Urinary bladder (tissue), 4 donors: ENCODE data around the gene ACTC1. TPM values are rescaled to one million over a fixed set of nuclear protein-coding genes. Genes with fewer than 3 reads are reported as not detected.
"Not testable (repeated sequence)": the region's sequence is repeated elsewhere in the genome, so short reads cannot be mapped to it uniquely, and the experiment has no call there.

Experiments
- DNase-seq: peaks from one replicate; pipeline ENCODE4 v3.0.0-alpha.2; 2015; ENCODE audit errors: extremely low spot score
- H3K27ac ChIP-seq: one replicate; pipeline ENCODE4 v1.5.1; 2013; ENCODE audit warnings: low read depth, mild to moderate bottlenecking, moderate library complexity
- H3K36me3 ChIP-seq: one replicate; pipeline ENCODE4 v1.6.1; 2013; ENCODE audit warnings: mild to moderate bottlenecking, moderate library complexity; ENCODE audit not compliant: insufficient read depth
- H3K4me1 ChIP-seq: one replicate; pipeline ENCODE4 v1.6.1; 2013; ENCODE audit warnings: mild to moderate bottlenecking, moderate library complexity; ENCODE audit not compliant: insufficient read depth
- H3K4me3 ChIP-seq: one replicate; pipeline ENCODE4 v1.5.1; 2013; ENCODE audit warnings: low read depth, low read length
- WGBS: extraction: QIAGEN DNeasy Blood & Tissue Kit; methylation state at CpG from one replicate; pipeline ENCODE4 v1.1.7; 2013; 5-methylcytosine and 5-hydroxymethylcytosine counted together
- polyA plus RNA-seq: library from polyadenylated mRNA; stranded (reverse); fragments of 200-250 nt; gene quantifications from one replicate; pipeline ENCODE4 v1.2.3, GENCODE V29; 2013
- total RNA-seq: library from RNA; depleted of rRNA; stranded (reverse); fragments of >200 nt; gene quantifications from one replicate; pipeline ENCODE4 v1.2.3, GENCODE V29; 2014
- donor health status: healthy with polysubstance abuse.
- donor health status: healthy.

ACTC1 gene
- total and polyA plus RNA-seq, 2 donors: 187 to 1,546 TPM

GRCh38 chr15:34810443-34811129 is 15.2 kb upstream of the ACTC1 start:
- no peaks in the 10 kb centered on the region for H3K4me1 ChIP-seq
- H3K36me3 ChIP-seq: no peaks in the 10 kb centered on the region
- no peak for DNase-seq
- WGBS: 80% methylated on average over 5 of the region's 5 CpGs
- no peak overlapping the region for H3K27ac ChIP-seq
- no peak overlapping the region for H3K4me3 ChIP-seq

GRCh38 chr15:34809186-34809585 is 13.8 kb upstream of the ACTC1 start:
- Histone ChIP-seq H3K4me3 (no peak overlapping the region), H3K27ac (no peak overlapping the region), H3K36me3 (no peaks in the 10 kb centered on the region), H3K4me1 (no peaks in the 10 kb centered on the region)
- DNase-seq: no peak
- WGBS: 77% methylated on average over 3 of the region's 3 CpGs

- H3K4me3 ChIP-seq: no peak overlapping the region
- no peaks in the 10 kb centered on the region for H3K36me3 ChIP-seq
- H3K4me1 ChIP-seq: no peaks in the 10 kb centered on the region
- H3K27ac ChIP-seq: no peak overlapping the region
- no peak for DNase-seq
- 92% methylated on average over 3 of the region's 3 CpGs for WGBS
Observed at GRCh38 chr15:34808016-34808415, 12.7 kb upstream of the ACTC1 start.

DNA sequence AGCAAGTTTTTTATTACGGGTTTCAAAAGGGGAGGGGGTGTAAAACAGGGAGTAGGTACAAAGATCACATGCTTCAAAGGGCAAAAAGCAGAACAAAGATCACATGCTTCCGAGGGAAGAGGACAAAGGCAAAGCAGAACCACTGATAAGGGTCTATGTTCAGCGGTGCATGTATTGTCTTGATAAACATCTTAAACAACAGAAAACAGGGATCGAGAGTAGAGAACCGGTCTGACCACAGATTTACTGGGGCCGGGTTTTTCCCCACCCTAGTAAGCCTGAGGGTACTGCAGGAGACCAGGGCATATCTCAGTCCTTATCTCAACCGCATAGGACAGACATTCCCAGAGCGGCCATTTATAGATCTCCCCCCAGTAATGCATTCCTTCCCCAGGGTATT is 11.9 kb upstream of the ACTC1 start:
- 89% methylated on average over 8 of the region's 8 CpGs for WGBS
- DNase-seq, H3K27ac ChIP-seq, H3K4me3 ChIP-seq, H3K36me3 ChIP-seq, H3K4me1 ChIP-seq: not testable (repeated sequence)

- Histone ChIP-seq H3K4me1 (no peaks in the 10 kb centered on the region), H3K36me3 (no peaks in the 10 kb centered on the region), H3K4me3 (no peak overlapping the region), H3K27ac (no peak overlapping the region)
- WGBS: 61% methylated on average over 3 of the region's 3 CpGs
- DNase-seq: no peak
Observed at GRCh38 chr15:34804776-34805175, 9.4 kb upstream of the ACTC1 start.

DNA sequence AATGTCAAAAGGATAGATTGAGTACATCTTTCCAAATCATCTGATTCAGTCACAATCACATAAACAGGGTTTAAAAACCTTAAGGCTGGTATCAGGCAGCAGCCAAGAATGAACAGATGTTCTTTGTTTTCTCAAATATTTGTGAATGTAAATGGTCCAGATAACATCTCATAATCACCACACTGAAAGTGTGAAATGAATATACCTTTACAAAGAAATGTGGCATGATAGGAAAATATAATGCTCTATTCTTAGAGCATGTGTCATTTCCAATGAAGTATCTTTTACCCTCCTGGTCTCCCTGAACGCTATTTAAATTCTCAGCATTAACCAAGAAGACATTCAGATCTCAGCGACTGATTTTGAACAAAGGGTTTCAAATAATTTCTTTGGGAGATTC is 8.8 kb upstream of the ACTC1 start:
- no peak overlapping the region for H3K27ac ChIP-seq
- H3K4me3 ChIP-seq: no peak overlapping the region
- no peaks in the 10 kb centered on the region for H3K36me3 ChIP-seq
- H3K4me1 ChIP-seq: no peaks in the 10 kb centered on the region
- WGBS: 59% methylated on average over 2 of the region's 2 CpGs
- DNase-seq: no peak

GRCh38 chr15:34802803-34803750 is 7.7 kb upstream of the ACTC1 start:
- Histone ChIP-seq H3K4me3 (no peak overlapping the region), H3K36me3 (no peaks in the 10 kb centered on the region), H3K27ac (no peak overlapping the region), H3K4me1 (no peaks in the 10 kb centered on the region)
- 74% methylated on average over 7 of the region's 7 CpGs for WGBS
- DNase-seq: no peak

- no peak for DNase-seq
- no peak overlapping the region for H3K4me3 ChIP-seq
- no peaks in the 10 kb centered on the region for H3K36me3 ChIP-seq
- H3K4me1 ChIP-seq: no peaks in the 10 kb centered on the region
- H3K27ac ChIP-seq: no peak overlapping the region
- 86% methylated on average over 1 of the region's 1 CpG for WGBS
Observed at GRCh38 chr15:34802371-34802770, 7.0 kb upstream of the ACTC1 start.

- no peak overlapping the region for H3K4me3 ChIP-seq
- peaks cover 3% of the 10 kb centered on the region for H3K4me1 ChIP-seq
- H3K36me3 ChIP-seq: no peaks in the 10 kb centered on the region
- H3K27ac ChIP-seq: no peak overlapping the region
- 21% methylated on average over 16 of the region's 16 CpGs for WGBS
- no peak for DNase-seq
Observed at GRCh38 chr15:34799149-34800101, 4.1 kb upstream of the ACTC1 start.

DNA sequence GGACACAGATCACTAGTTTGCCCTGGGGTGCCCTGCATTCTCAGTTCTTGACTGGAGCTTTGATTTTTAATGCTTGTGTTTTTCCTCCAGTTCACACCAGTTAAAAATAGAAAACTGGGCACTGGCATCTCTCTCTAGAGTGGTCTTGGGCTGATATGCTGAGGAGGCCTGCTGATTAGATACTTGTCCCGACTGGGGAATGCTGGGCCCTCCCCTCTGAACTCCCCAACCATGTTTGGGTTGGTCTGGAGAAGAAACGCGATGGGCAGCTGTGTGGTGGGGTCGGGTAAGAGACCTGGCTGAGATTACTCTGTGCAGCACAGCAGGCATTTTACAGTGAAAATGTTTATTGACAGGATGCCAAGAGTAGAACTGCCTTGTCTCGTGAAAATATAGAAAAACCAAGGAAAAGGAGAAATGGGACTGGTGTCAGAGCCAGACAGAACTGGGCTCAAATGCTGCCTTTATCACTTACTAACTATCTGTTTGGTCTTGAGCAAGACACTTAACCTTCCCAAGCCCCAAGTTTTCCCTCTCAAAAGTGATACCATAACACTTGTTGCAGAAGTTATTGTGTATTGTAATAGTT is 1.6 kb upstream of the ACTC1 start:
- DNase-seq: no peak
- Histone ChIP-seq H3K4me3 (no peak overlapping the region), H3K27ac (no peak overlapping the region), H3K36me3 (no peaks in the 10 kb centered on the region), H3K4me1 (peaks cover 3% of the 10 kb centered on the region)
- WGBS: 27% methylated on average over 5 of the region's 5 CpGs

DNA sequence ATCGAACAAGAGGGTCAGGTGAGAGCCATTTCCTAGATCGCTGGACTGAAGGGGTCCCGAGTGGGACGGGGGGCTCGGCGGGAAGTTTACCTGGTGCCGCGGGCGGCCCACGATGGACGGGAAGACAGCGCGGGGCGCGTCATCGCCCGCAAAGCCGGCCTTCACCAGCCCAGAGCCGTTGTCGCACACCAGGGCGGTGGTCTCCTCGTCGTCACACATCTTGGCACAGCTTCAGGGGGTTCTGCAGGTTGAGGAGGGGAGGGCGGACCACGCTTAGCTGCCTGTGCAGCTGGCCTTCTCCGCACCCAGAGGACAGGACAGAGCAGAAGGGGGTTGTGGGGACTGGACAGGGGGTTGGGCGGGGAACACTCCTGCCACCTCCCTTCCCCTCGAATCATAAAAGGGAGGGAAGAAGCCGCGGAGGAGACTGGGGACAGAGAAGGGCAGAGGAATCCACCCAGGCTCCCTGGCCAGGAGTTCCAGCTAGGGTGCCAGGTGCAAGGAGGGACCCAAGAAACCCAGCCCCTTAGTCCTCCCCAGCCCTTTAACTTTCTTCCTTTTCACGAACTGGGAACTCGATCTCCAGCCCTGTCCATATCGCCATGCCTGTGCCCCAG is 651 bp downstream of the ACTC1 start:
- no peaks in the 10 kb centered on the region for H3K36me3 ChIP-seq
- WGBS: 15% methylated on average over 33 of the region's 33 CpGs
- DNase-seq: no peak
- peaks cover 3% of the 10 kb centered on the region for H3K4me1 ChIP-seq
- H3K4me3 ChIP-seq: no peak overlapping the region
- H3K27ac ChIP-seq: no peak overlapping the region

- Histone ChIP-seq H3K4me1 (peaks cover 3% of the 10 kb centered on the region), H3K36me3 (no peaks in the 10 kb centered on the region), H3K4me3 (no peak overlapping the region), H3K27ac (no peak overlapping the region)
- no peak for DNase-seq
- 37% methylated on average over 2 of the region's 2 CpGs for WGBS
Observed at GRCh38 chr15:34793901-34794300, 1.4 kb downstream of the ACTC1 start.

GRCh38 chr15:34793071-34793470 is 2.3 kb downstream of the ACTC1 start:
- no peak overlapping the region for H3K27ac ChIP-seq
- H3K4me3 ChIP-seq: no peak overlapping the region
- WGBS: 65% methylated on average over 9 of the region's 9 CpGs
- peaks cover 3% of the 10 kb centered on the region for H3K4me1 ChIP-seq
- H3K36me3 ChIP-seq: no peaks in the 10 kb centered on the region
- DNase-seq: no peak
